ENCODE data around the gene CHMP4A.
"Not testable (repeated sequence)": the region's sequence is repeated elsewhere in the genome, so short reads cannot be mapped to it uniquely, and the experiment has no call there.

Gene CHMP4A

DNA sequence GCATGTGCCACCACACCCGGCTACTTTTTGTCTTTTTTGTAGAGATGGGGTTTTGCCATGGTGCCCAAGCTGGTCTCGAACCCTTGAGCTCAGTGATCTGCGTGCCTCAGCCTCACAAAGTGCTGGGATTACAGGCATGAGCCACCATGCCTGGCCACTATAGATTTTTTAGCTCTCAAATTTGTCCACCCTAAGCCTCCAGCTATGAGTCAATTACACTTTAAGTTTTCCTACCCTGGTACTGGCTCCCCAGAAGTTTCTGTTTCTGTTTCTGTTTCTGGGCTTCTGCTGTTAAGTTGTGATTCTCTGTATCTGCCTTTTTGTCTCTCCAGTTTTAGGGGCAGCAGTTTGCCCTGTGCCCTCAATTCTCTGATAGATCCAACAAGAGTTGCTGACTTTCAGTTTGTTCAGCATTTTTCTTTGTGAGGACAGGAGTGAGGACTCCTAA is 33.5 kb upstream of the CHMP4A start:
- DNase-seq = peak; percentile 36

- DNase-seq = not testable (repeated sequence)
Observed at GRCh38 chr14:24245350-24245749, 32.1 kb upstream of the CHMP4A start.

- DNase-seq = no peak
Observed at GRCh38 chr14:24243336-24243836, 30.1 kb upstream of the CHMP4A start.

- DNase-seq = peak; percentile 98
Observed at GRCh38 chr14:24241829-24242443, 28.6 kb upstream of the CHMP4A start.

DNA sequence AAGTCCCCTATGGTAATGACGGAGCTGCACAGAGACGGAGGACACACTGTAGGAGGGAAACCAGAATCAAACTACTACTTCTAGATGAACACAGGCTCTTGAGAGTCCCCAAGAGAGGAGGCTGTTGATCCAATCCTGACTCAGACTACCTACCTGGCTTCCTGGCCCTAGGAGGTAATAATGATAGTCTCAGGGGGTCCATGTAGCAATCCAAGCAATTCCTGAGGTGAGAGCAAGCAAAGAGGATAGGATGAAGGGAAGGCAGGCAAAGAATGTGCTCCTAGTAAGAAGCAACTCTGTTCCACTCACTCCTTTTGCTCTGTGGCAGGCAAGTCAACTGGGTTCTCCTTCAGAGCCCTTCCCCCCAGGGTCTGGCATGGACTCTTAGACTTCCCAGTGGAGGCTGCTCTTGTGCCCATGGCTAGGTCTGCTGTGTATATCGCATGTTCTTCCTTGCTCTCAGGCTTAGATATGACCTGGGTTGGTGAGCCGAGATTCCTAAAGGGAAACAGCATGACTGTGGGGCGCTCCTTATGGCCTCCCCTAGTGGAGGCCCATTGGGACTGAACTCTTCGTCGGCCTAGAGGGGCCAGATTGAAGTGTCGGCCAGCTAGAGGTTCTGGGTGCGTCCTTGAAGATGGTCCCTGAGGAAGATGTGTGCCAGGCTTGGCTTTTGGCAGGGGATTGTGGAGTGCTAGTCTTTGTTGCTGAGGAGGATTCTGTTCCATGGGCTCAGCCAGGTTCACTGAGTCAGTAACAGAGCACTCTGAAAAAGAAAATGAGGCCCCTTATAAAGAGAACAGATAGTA is 27.0 kb upstream of the CHMP4A start:
- no peak for DNase-seq

DNA sequence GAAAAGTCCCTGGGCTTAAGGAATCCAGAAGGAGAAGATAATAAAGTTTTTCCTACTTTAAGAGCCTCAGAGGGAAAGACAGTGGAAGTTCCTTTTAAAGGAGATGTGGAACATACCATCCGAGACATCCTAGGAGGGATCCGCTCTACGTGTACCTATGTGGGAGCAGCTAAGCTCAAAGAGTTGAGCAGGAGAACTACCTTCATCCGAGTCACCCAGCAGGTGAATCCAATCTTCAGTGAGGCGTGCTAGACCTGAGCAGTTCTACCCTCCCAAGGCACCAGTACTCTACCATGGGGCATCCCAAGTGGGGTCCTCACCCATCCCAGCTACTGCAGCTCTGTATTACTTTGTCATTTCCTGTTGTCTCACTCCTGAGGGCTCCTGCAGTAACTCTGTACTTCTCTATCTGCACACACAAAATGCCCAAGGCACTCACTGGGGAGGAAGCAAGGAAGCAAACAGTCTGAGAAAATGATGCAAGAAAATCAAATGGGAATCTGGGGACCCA is 25.3 kb upstream of the CHMP4A start:
- no peak for DNase-seq

DNA sequence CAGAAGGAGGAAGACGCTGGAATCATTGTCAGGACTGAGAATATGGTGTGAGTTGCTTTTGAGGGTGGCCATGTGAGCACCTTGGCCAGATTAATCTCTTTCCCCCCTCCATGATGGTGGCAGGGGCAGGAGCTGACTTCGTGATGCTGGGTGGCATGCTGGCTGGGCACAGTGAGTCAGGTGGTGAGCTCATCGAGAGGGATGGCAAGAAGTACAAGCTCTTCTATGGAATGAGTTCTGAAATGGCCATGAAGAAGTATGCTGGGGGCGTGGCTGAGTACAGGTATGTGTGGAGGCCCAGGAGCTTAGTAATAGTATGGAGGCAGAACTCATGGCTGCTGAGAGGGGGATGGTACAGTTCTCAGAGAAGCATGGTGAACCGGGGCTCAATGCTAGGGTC is 24.8 kb upstream of the CHMP4A start:
- no peak for DNase-seq

GRCh38 chr14:24237463-24237955 is 24.2 kb upstream of the CHMP4A start:
- DNase-seq = no peak

DNA sequence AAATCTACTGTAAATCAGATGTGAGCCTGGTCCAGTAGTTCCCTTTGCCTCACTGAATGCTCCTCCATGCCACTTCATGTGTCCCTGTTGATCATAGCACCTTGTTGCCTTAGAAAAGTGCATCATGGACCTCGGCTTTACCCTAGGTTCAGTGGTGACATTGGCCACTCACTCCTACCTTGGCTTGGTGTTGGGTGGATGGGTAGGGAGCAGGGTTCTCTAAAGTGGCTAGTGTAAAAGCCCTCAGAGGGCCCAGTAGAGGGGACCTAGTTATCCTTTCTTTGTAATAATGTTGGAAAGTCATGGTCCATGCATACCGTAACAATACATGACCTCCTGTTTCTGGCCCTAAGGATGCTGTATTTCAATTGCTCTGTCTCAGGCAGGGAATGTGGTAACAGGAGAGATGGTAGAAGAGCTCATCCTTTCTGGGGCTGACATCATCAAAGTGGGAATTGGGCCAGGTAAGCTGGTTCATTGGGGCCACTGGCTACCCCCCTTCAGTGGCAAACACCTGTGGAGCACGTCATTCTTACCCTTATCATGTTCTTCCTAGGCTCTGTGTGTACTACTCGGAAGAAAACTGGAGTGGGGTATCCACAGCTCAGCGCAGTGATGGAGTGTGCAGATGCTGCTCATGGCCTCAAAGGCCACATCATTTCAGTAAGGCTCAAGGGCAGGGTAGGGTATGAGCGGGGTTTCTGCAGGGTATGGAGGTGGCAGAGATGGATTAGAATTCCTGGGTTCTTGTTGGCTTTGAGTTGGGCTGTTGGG is 23.6 kb upstream of the CHMP4A start:
- no peak for DNase-seq

- no peak for DNase-seq
Observed at GRCh38 chr14:24235804-24236688, 22.8 kb upstream of the CHMP4A start.

GRCh38 chr14:24234095-24235005 is 21.1 kb upstream of the CHMP4A start:
- peak; percentile 60 for DNase-seq

- DNase-seq = peak; percentile 27
Observed at GRCh38 chr14:24233538-24233866, 20.2 kb upstream of the CHMP4A start.

GRCh38 chr14:24232645-24233537 is 19.6 kb upstream of the CHMP4A start, which contains the start of gene GMPR2:
GMPR2 (plus strand) TSS chr14:24232929; CDS start chr14:24233254, 325 bp downstream.
- no peak for DNase-seq

GRCh38 chr14:24232121-24232644 is 18.9 kb upstream of the CHMP4A start, which contains the start of gene NEDD8:
NEDD8 (minus strand) TSS chr14:24232367; CDS start chr14:24232267, 100 bp downstream.
- DNase-seq = peak; percentile 96

GRCh38 chr14:24231263-24232120 is 18.2 kb upstream of the CHMP4A start:
- peak; percentile 41 for DNase-seq

DNA sequence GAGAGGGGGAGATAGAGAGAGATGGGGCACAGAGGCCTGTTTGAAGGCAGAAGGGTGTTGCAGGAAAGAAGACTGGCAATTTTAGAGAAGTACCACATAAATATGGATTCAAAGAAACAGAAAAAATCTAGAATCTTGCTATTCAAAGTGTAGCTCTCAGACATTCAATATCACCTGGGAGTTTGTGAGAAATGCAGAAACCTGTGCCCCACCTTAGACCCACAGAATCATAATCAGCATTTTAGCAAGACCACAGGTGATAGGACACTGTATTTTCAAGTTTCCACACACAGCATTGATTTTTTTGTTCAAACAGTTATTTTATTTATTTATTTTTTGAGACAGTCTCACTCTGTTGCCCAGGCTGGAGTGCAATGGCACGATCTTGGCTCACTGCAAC is 15.6 kb upstream of the CHMP4A start:
- no peak for DNase-seq

- no peak for DNase-seq
Observed at GRCh38 chr14:24226473-24226872, 13.2 kb upstream of the CHMP4A start.

- no peak for DNase-seq
Observed at GRCh38 chr14:24224618-24225071, 11.4 kb upstream of the CHMP4A start.

Measured in hematopoietic multipotent progenitor cell treated with erythropoietin and hydrocortisone succinate and interleukin-3 and kit ligand, for 6 days (in vitro differentiated cells).